K562 (cell line): Measurements from ENCODE around the gene DNASE1L1. TPM values are rescaled to one million over a fixed set of nuclear protein-coding genes. Genes with fewer than 3 reads are reported as not detected.
A peak's percentile ranks its signal among the peaks of the same experiment; 100 is the strongest.

Experiments used
- ATAC-seq: fragments of 200-7000 bp; cut with Tn5 transposase; 3 replicates; pipeline ENCODE4 v1.9.1; 2020; ENCODE audit warnings: moderate library complexity
- BruUV-seq: library from RNA; stranded (reverse); fragments of 400-500 nt; replicated peaks from 2 replicates; lab custom pipeline; 2021; lab: Mats Ljungman, UMichigan
- CTCF ChIA-PET: fragments of 300-600 bp; formaldehyde crosslinking; extraction: SDS; loops from one replicate; lab custom pipeline; 2021; ENCODE audit warnings: low intra/inter-chr PET ratio; lab: Yijun Ruan, JAX
- POLR2A ChIA-PET: fragments of 300-600, 350-650 bp; sonication (Branson Sonifier 250); formaldehyde crosslinking; extraction: SDS; loops from one replicate; lab custom pipeline; 2021; ENCODE audit warnings: antibody characterized with exemption, inconsistent platforms; lab: Yijun Ruan, JAX
- DNase-seq, 4 experiments: peaks; one replicate each; pipeline versions ENCODE4 v3.0.0 to v3.0.0-alpha.2; 2011 to 2018; ENCODE audit warnings: low spot score in 3 of 4, mixed read lengths in 3 of 4; ENCODE audit errors: extremely low read depth in 1 of 4
- FAIRE-seq: peaks from 2 replicates; lab custom pipeline; 2011; peaks lifted over from hg19 to GRCh38; lab: Jason Lieb, UNC
- H2AFZ ChIP-seq: 2 replicates; pipeline ENCODE4 v1.6.0; 2011; ENCODE audit warnings: low read depth, low read length, control low read depth, inconsistent platforms
- H3K27ac ChIP-seq: fragments of 200-600 bp; 3 replicates; pipeline ENCODE4 v1.8.0; 2011; ENCODE audit warnings: low read depth, mild to moderate bottlenecking, control low read depth, inconsistent platforms, low read length, moderate library complexity, mixed read lengths; ENCODE audit errors: extremely low read depth
- H3K27me3 ChIP-seq, 2 experiments: fragments of 300-600 bp in 1 of 2; 2 replicates in 1 of 2; 3 replicates in 1 of 2; pipeline versions ENCODE4 v1.6.0 to v1.8.0; 2011; ENCODE audit warnings: inconsistent platforms in 2 of 2, low read length in 2 of 2, mild to moderate bottlenecking in 1 of 2, mixed read lengths in 1 of 2, moderate library complexity in 1 of 2; ENCODE audit not compliant: control insufficient read depth in 2 of 2, insufficient read depth in 2 of 2
- H3K36me3 ChIP-seq: fragments of 300-600 bp; 3 replicates; pipeline ENCODE4 v1.8.0; 2011; ENCODE audit warnings: mild to moderate bottlenecking, low read length, inconsistent platforms; ENCODE audit not compliant: control insufficient read depth, insufficient read depth
- H3K4me1 ChIP-seq, 2 experiments: fragments of 200-600 bp in 1 of 2; replicated peaks in 1 of 2; 2 replicates in 1 of 2; 3 replicates in 1 of 2; pipeline versions ENCODE4 v1.5.1 to v1.8.0; 2011; ENCODE audit warnings: inconsistent platforms in 2 of 2, low read length in 2 of 2, mild to moderate bottlenecking in 1 of 2, mixed read lengths in 1 of 2, moderate library complexity in 1 of 2; ENCODE audit not compliant: control insufficient read depth in 2 of 2, insufficient read depth in 2 of 2
- H3K4me2 ChIP-seq: 2 replicates; pipeline ENCODE4 v1.6.1; 2011; ENCODE audit warnings: low read length, control low read depth, inconsistent platforms, mixed read lengths; ENCODE audit not compliant: insufficient read depth
- H3K4me3 ChIP-seq: fragments of 200-600 bp; sonication (generic), shearing (Covaris generic); 2 replicates; pipeline ENCODE4 v1.5.1; 2016; ENCODE audit warnings: control low read depth, inconsistent platforms
- H3K79me2 ChIP-seq: fragments of 200-600 bp; 3 replicates; pipeline ENCODE4 v1.8.0; 2011; ENCODE audit warnings: low read length, inconsistent platforms; ENCODE audit not compliant: control insufficient read depth, insufficient read depth
- H3K9ac ChIP-seq, 2 experiments: 2 replicates each; pipeline versions ENCODE4 v1.6.0 to v1.6.1; 2011; ENCODE audit warnings: low read depth in 2 of 2, low read length in 2 of 2, control low read depth in 1 of 2, inconsistent platforms in 1 of 2, mild to moderate bottlenecking in 1 of 2, mixed read lengths in 1 of 2; ENCODE audit not compliant: insufficient read depth in 1 of 2
- H3K9me1 ChIP-seq: one replicate; pipeline ENCODE4 v1.6.0; 2011; ENCODE audit warnings: inconsistent platforms, mild to moderate bottlenecking, low read length, moderate library complexity; ENCODE audit not compliant: control insufficient read depth, insufficient read depth
- H3K9me3 ChIP-seq: replicated peaks from 2 replicates; pipeline ENCODE4 v1.5.1; 2011; ENCODE audit warnings: low read depth, low read length, inconsistent platforms; ENCODE audit not compliant: control insufficient read depth, insufficient read depth
- H4K20me1 ChIP-seq: replicated peaks from 2 replicates; pipeline ENCODE4 v1.6.1; 2011; ENCODE audit warnings: low read length, inconsistent platforms, mixed read lengths; ENCODE audit not compliant: control insufficient read depth, insufficient read depth
- ARID1B ChIP-seq: fragments of 450-650 bp; IDR thresholded peaks from 2 replicates; pipeline ENCODE4 v1.6.1; 2016; ENCODE audit warnings: antibody characterized with exemption, mild to moderate bottlenecking, inconsistent platforms
- CHD2 ChIP-seq: IDR thresholded peaks from 2 replicates; pipeline ENCODE4 v1.6.1; 2011; ENCODE audit warnings: low read depth, low read length
- DMBX1 ChIP-seq: fragments of 250-450 bp; sonication (Bioruptor Pico); IDR thresholded peaks from 2 replicates; pipeline ENCODE4 v1.8.0; 2022; ENCODE audit warnings: inconsistent platforms, mild to moderate bottlenecking, moderate library complexity, borderline replicate concordance
- IRF1 ChIP-seq: sonication (generic); formaldehyde crosslinking; IDR thresholded peaks from 2 replicates; pipeline ENCODE4 v1.8.0; 2022; ENCODE audit warnings: missing genetic modification reagents, mild to moderate bottlenecking, borderline replicate concordance
- MAX ChIP-seq: sonication (generic); formaldehyde crosslinking; IDR thresholded peaks from 2 replicates; pipeline ENCODE4 v1.9.0; 2022; ENCODE audit warnings: mild to moderate bottlenecking, missing genetic modification reagents
- NFATC3 ChIP-seq: fragments of 450-650 bp; IDR thresholded peaks from 2 replicates; pipeline ENCODE4 v1.6.1; 2017; ENCODE audit warnings: mild to moderate bottlenecking
- PTTG1 ChIP-seq: fragments of 450-650 bp; IDR thresholded peaks from 2 replicates; pipeline ENCODE4 v1.6.1; 2016; ENCODE audit warnings: low read depth, mild to moderate bottlenecking, missing genetic modification characterization, missing compliant biosample characterization
- REST ChIP-seq, 2 experiments: fragments of 450-650 bp; formaldehyde crosslinking in 1 of 2; IDR thresholded peaks; 2 replicates each; pipeline versions ENCODE4 v1.4.0 to v1.6.1; 2014 to 2020; ENCODE audit warnings: mild to moderate bottlenecking in 2 of 2, borderline replicate concordance in 1 of 2, low read depth in 1 of 2
- SRF ChIP-seq, 2 experiments: fragments of 250-450, 450-650 bp in 1 of 2; sonication (Bioruptor Pico) in 1 of 2; sonication (generic) in 1 of 2; formaldehyde crosslinking; IDR thresholded peaks; 2 replicates each; pipeline versions ENCODE4 v1.5.0 to v1.5.1; 2020 to 2022; ENCODE audit warnings: mild to moderate bottlenecking in 1 of 2, missing genetic modification reagents in 1 of 2
- WGBS: fragments of 100-300 bp; shearing (Covaris generic); methylation state at CpG from one replicate; pipeline ENCODE4 v1.1.6; 2016; ENCODE audit warnings: low coverage, mixed read lengths; ENCODE audit not compliant: insufficient coverage; ENCODE audit errors: missing lambda C conversion rate; 5-methylcytosine and 5-hydroxymethylcytosine counted together
- in situ Hi-C: fragments of 300-500 bp; cut with MboI; formaldehyde crosslinking; loops from 4 replicates; pipeline ENCODE4 v1.15.0; 2018; ENCODE audit warnings: inconsistent platforms, mixed read lengths
- intact Hi-C: fragments of 100-400 bp; cut with micrococcal nuclease; formaldehyde crosslinking; loops from 2 replicates; pipeline ENCODE4 v1.14.2; 2022
- polyA plus RNA-seq, 8 experiments: library from polyadenylated mRNA; depleted of rRNA in 4 of 8; stranded (reverse) in 5 of 8; unstranded in 3 of 8; fragments of >200 nt; fragmentation: Nextera tagmentation in 2 of 8; fragmentation: Illumina TruSeq in 1 of 8; extraction: Ambion mirVana in 2 of 8; extraction: Trizol in 1 of 8; gene quantifications; 2 replicates each; pipeline versions ENCODE4 v1.2.1 to v1.2.3, GENCODE V29; 2011 to 2014; ENCODE audit warnings: inconsistent platforms in 1 of 8, missing spikeins in 1 of 8
- total RNA-seq, 7 experiments: library from RNA; depleted of rRNA in 6 of 7; stranded (reverse); fragments of >200 nt in 6 of 7; fragmentation: Illumina TruSeq in 2 of 7; extraction: Trizol in 2 of 7; gene quantifications; 2 replicates each; pipeline versions ENCODE4 v1.2.1 to v1.2.3, GENCODE V29; 2011 to 2021; ENCODE audit warnings: low replicate concordance in 1 of 7

The DNASE1L1 gene
- total and polyA plus RNA-seq, 9 of the 15 experiments (the other 6 are each of a cell fraction or from before 2014, with no cell fraction given), result 0.73 to 12.6 (median 7.9) TPM

- FAIRE-seq (no peak), ATAC-seq (no peak), DNase-seq (no peak)
- intact Hi-C loops, result loop anchor here (2.0 kb wide), 1 partner anchor 54 kb away; no protein-coding TSS in a partner anchor
- H2AFZ ChIP-seq, result no peak overlapping the region
- no peaks in the 10 kb centered on the region for H3K9me3 ChIP-seq
- peak overlapping the region; percentile 67 for H3K27ac ChIP-seq
- H3K9ac ChIP-seq, result peak overlapping the region; percentile 61 to 84; a peak in 3 of 4 replicates
- peaks cover 35% of the 10 kb centered on the region for H3K79me2 ChIP-seq
- H3K4me1 ChIP-seq, result peaks cover 27 to 55% of the 10 kb centered on the region in 2 experiments; a peak in 4 of 5 replicates
- H4K20me1 ChIP-seq, result no peaks in the 10 kb centered on the region
- POLR2A ChIA-PET, result interaction anchor here (0.6 to 0.9 kb wide), 2 partner anchors 28 to 31 kb away, joined by 3 read pairs; no protein-coding TSS in a partner anchor
- CTCF ChIA-PET, result no interaction called here
- peaks cover 55% of the 10 kb centered on the region; the same call in 2 of the 3 replicates for H3K36me3 ChIP-seq
- 28% methylated on average over 7 of the region's 7 CpGs for WGBS
- no TSS peak for BruUV-seq
- H3K9me1 ChIP-seq, result no peaks in the 10 kb centered on the region
- in situ Hi-C loops, result no loop called here
- H3K4me2 ChIP-seq, result peak overlapping the region; percentile 80
- H3K27me3 ChIP-seq, result no peaks in the 10 kb centered on the region
- H3K4me3 ChIP-seq, result 0 out of 2 replicates have a peak overlapping the region, but pooled peaks have one; percentile 18
- TF ChIP-seq SRF (CRISPR knock-in tag; IDR thresholded peaks at IDR 0.05) (no peak), DMBX1 (CRISPR knock-in tag) (no peak), CHD2 (no peak), PTTG1 (no peak), MAX (peak; percentile 15; the same call in 1 of the 2 replicates), ARID1B (0 out of 2 replicates have a peak, but pooled peaks have one; percentile 2), IRF1 (CRISPR knock-in tag) (no peak), REST (IDR thresholded peaks at IDR 0.05; ENCODE audit: borderline replicate concordance) (no peak), REST (CRISPR knock-in tag; IDR thresholded peaks at IDR 0.05; ENCODE audit: low read depth) (no peak), NFATC3 (no peak)
Measured at GRCh38 chrX:154430916-154431315, 21.9 kb upstream of the DNASE1L1 start.
